ENCODE measurements around the gene SMARCC1.

SMARCC1 gene

GRCh38 chr3:47580481-47580880 is 201.2 kb downstream of the SMARCC1 start:
- DNase-seq = no peak

DNA sequence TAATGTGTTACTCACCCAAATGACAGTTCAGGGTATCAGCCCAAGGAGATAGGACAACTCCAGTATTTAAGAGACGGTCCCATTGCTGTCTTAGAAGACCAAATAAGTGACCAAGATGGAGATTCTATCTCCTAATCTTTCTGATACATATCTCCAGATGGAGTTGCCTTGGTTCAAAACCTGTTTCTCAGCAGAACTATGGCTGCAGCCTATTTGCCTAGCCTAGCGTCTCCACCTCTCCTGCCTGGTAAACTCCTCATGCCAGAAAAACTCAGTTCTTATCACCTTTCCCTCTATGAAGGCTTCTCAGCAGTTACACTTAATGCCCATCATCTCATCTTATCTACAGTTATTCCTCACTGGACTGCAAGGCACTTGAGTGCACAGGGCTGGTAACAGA is 201.8 kb downstream of the SMARCC1 start:
- DNase-seq = no peak

DNA sequence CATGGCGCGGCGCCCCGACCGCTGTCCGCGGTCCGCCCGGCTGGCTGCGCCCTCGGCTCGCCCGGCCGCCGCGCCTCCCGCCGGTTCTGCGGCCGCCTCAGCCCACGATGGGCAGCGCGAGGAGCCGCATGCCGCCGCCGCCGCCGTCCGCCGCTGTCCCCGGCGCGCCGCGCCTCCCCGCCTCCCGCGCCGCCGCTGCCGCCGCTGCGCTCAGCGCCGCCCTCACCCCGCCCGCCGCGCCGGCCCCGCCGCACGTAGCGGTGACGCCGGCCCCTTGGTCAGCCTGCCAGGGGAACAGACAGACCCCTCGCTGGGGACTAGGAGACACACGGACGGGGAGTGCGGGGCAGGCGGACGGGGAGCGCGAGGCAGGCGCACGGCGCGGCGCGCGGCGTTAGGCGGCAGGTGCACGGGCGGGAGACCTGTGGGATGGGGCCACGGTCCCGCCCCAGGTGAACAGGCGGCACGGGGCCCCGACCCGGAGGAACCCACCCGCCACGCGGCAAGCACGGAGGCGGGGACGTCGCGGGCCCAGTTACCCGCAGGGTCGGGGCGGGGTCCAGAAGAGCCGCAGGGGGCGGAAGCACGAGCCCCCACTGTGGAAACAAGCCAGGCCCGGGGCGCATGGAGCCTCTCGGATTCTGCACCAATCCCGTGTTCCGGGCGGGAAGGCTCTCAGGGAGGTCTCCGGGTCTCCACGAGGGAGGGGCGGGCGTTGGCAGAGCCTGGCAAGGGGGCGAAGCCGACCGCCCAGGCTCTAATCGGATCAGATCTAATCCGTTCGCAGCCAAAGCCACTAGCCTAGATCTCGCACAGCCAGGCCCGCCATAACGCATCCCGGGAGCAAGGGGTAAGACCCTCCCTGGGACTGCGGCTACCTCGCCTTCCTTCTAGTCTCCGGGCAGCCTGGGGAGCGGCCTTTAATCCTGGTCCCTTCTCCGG is 202.7 kb downstream of the SMARCC1 start, which contains the start of gene CSPG5:
Gene CSPG5, minus strand, starts transcription at position 175 of the 942 bp plus-strand sequence. Its CDS starts 172 bp downstream, at position 3.
- peak; percentile 70 for DNase-seq

- DNase-seq = peak; percentile 75
These were observed 203.5 kb downstream of the SMARCC1 start for GRCh38 chr3:47578119-47578632.

- DNase-seq = no peak
These were observed 204.0 kb downstream of the SMARCC1 start for GRCh38 chr3:47577583-47578118.

- DNase-seq = no peak
These were observed 208.2 kb downstream of the SMARCC1 start for GRCh38 chr3:47573190-47574172.

- no peak for DNase-seq
These were observed 210.1 kb downstream of the SMARCC1 start for GRCh38 chr3:47571391-47572175.

GRCh38 chr3:47568901-47569300 is 212.8 kb downstream of the SMARCC1 start:
- DNase-seq = no peak

GRCh38 chr3:47567149-47567548 is 214.5 kb downstream of the SMARCC1 start:
- DNase-seq = no peak

DNA sequence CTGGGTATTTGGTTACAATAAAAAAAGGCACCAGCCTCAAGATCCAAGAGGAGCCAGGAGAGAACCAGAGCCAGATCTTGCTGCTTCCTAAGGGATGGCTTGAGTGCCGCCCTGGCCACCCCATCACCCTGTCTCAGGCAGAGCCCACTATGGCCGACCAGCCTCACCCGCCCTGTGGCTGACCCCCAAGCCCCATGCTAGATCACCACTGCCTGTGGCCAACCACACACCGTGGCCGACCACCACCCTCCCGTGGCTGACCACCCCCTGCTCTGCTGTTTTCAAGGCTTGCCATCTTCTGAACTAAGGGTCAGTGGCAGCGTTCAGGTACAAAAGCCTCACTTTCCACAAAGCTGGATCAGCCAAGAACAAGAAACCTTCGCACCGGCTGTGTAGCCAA is 215.0 kb downstream of the SMARCC1 start:
- DNase-seq = no peak

- DNase-seq = no peak
These were observed 215.8 kb downstream of the SMARCC1 start for GRCh38 chr3:47565734-47566550.

- no peak for DNase-seq
These were observed 225.3 kb downstream of the SMARCC1 start for GRCh38 chr3:47556351-47556750.

- DNase-seq = no peak
These were observed 227.4 kb downstream of the SMARCC1 start for GRCh38 chr3:47554335-47554734.

GRCh38 chr3:47553407-47553806 is 228.3 kb downstream of the SMARCC1 start:
- no peak for DNase-seq

DNA sequence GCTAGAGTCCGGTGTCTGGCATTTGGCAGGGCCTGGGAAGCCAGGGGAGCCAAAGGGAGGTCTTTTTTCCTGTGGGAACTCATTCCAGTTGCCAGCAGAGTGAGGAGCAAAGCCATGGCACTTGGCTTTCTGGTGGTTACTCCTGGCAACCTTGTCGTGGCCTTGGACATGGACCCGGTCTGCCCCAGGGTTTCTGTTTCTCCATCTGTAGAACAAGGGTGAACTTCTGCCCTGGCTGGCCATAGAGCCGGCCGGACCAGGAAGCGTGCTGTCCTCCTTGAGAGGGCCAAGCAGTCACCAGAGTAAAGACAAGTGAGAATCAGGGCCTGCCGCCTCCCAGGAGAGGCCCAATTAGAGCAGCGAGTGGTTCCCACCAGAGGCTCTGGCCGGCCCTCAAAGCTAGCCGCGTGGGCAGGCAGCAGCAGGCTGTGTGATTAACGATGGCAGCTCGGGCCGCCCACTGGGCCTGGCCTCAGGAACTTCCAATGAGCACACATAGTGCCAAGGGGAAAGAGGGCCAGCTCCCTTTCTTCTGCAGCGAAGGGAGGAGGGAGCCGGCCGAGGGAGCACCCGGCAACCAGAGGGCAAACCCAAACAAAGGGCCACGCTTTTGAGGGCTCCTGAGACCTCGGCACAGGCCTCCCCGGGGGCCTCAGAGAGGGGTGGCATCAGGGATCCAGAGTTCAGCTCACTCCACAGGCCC is 239.1 kb downstream of the SMARCC1 start:
- no peak for DNase-seq

DNA sequence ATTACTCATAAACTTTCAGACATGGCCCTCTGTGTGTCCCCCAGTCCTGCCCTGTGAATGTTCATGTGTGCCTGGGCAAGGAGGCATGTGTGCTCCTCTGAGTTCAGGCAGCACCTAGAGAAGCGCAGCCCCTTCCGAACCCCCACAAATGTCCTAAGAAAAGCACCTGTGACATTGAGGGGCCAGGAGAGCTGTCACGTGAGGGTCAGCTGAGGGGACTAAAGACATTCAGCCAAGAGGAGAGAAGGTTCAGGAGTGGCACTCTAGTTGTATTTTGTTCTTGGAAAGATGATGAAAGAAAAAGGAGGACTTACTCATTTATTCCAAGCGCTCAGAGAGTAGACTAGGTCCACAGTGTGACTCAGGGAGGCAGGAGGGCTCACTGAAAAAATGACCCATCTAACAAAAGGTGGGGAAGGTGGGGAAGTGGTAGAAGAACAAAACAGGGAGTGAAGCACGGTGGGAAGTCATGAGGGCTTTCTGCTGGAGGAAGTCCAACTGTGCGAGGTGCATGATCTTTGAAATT is 240.0 kb downstream of the SMARCC1 start:
- DNase-seq = no peak

GRCh38 chr3:47540281-47540680 is 241.4 kb downstream of the SMARCC1 start:
- DNase-seq = no peak

GRCh38 chr3:47536967-47537366 is 244.7 kb downstream of the SMARCC1 start:
- DNase-seq = no peak

GRCh38 chr3:47536221-47536891 is 245.3 kb downstream of the SMARCC1 start:
- DNase-seq = no peak

All from activated CD8-positive, alpha-beta memory T cell treated with anti-CD3 and anti-CD28 coated beads, Interleukin-2, amount 50 U/mL, for 48 hours (primary cell).